ENCODE data around the gene C1RL.

DNA sequence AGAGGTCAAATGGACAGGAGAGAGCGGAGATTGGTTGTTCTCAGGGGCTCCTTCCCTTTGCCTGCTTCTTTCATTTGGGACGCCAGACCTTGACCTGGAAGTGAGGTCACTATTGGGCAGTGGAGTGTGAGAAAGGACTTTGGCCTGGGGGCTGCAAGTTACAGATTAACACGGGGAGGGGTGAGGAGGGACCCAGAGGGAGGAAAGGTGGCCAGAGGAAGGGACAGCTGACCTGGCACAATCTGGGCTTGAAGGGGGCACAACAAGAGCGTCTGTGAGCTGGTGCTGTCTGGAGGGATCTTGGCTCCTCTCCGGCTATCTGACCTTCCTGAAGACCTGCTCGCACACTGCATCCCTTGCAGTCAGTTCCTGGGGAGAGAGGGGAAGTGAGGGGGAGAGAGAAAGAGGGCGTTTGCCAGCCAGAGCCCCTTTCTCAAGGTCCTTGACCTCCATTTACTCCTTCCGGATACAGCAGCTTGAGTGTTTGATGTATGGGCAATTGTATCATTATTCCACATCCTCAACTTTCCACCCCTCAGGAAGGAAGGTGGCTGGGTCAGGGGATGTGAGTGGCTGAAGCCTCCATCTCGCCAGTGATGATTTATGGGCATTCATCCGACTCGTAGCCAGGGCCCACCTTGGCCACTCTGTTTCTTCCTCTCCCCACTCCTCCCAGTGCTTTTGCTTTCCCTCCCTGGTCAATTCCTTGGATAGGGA is 14.9 kb upstream of the C1RL start:
- TF ChIP-seq, protein P1, sequence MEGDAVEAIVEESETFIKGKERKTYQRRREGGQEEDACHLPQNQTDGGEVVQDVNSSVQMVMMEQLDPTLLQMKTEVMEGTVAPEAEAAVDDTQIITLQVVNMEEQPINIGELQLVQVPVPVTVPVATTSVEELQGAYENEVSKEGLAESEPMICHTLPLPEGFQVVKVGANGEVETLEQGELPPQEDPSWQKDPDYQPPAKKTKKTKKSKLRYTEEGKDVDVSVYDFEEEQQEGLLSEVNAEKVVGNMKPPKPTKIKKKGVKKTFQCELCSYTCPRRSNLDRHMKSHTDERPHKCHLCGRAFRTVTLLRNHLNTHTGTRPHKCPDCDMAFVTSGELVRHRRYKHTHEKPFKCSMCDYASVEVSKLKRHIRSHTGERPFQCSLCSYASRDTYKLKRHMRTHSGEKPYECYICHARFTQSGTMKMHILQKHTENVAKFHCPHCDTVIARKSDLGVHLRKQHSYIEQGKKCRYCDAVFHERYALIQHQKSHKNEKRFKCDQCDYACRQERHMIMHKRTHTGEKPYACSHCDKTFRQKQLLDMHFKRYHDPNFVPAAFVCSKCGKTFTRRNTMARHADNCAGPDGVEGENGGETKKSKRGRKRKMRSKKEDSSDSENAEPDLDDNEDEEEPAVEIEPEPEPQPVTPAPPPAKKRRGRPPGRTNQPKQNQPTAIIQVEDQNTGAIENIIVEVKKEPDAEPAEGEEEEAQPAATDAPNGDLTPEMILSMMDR (conservative IDR thresholded peaks at IDR 0.05; ENCODE audit: low read depth, low read length), result no peak
- no peak for TF ChIP-seq EZH2phosphoT487 (IDR thresholded peaks at IDR 0.05; ENCODE audit: borderline replicate concordance, low read length)

Measured in PC-3 (cell line).